ENCODE results near the gene FAM168B. TPM values are rescaled to one million over a fixed set of nuclear protein-coding genes. Genes with fewer than 3 reads are reported as not detected.

The FAM168B gene, protein sequence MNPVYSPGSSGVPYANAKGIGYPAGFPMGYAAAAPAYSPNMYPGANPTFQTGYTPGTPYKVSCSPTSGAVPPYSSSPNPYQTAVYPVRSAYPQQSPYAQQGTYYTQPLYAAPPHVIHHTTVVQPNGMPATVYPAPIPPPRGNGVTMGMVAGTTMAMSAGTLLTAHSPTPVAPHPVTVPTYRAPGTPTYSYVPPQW
- 121 and 134 TPM in 2 replicates for total RNA-seq

DNA sequence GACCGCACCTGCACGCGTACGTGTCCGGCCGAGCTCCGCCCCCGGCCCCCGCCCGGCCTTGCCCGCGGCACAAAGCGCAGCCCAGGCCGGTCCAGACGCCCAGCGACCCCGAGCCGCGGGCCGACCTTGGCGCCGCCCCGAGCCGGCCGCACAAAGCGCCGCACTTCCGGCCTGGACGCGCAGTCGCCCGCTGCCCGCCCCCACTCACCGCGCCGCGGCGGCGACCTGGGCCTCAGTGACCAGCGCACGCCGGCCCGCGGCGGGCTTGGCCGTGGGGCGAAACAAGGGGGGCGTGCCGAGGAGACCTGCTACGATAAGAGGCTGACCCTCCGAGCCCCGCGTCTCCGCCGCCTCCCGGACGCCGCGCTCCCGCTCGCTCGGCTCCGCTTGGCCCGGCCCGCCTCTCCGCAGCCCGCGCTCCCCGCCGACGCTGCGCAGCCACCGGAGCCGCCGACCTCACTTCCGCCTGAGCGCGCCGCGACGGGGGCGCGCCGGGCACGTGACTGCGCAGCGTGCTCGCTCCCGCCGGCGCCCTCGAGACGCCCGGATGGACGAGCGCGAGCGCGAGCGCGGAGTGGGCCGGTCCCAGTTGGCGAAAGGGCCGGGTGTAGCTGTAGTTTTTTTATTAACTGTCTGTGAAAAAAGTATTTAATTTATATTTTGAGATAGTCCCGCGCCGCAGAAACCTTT lies at the start of gene FAM168B:
FAM168B (minus strand) TSS at position 455 of the 690 bp plus-strand sequence. CDS start 10,814 bp downstream, outside the sequence.

DNA sequence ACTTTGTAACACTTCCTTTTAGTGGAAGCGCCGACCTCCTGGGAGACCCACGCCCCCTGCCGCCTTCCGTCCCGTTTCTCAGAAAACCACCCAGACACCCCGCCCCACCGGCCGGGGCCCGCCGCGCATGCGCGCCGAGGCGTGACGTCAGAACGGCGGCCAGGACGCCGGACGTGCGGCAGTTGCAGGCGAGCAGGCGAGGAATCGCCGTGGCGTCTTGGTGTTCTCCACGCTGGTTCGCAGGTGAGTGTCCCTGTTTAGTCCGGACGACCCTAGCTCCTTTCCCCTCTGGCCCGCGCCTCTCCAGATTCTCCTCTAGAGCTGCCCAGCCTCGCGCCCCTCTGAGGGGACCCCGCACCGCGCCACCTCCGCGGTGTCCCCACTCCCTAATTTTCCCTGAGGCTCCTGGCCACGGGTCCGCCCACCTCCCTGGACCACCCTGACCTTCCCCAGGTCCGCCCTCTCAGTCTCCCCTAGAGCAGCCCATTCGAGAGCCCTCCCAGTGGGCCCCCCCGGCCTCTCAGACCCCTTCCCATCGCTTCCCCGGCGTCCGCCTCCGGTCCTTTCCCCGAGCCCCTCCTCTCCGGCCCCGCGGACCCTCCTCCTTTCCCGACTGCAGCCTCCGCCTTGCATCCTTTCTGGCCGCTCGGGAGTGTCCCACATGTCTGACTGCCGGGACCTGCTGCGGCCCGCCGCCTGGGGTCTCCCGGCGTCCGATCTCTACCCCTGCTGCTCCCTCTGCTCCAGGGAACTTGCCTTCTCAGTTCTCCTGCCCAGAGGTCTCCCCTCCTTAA lies 12.1 kb upstream of the FAM168B start, which contains the start of gene PLEKHB2:
PLEKHB2 (plus strand) TSS at position 181 of the 794 bp plus-strand sequence. CDS start 15,606 bp downstream, outside the sequence.

Other genes with a start within 250 kb of the FAM168B start
- gene PLEKHB2, start 11.9 kb upstream of the FAM168B start, total RNA-seq, result 69.2 and 75.6 TPM in 2 replicates
- gene POTEE, start 116.1 kb upstream of the FAM168B start, total RNA-seq, result not detected in 2 replicates